Suprapubic skin (tissue), 4 donors: ENCODE measurements around the gene FOXO3.

Experiments used
- POLR2A ChIP-seq, 2 donors: fragments of 450-650 bp; IDR thresholded peaks; one replicate each; pipeline ENCODE4 v1.6.1; 2017; ENCODE audit warnings: antibody characterized with exemption in 2 of 2, mild to moderate bottlenecking in 2 of 2, moderate library complexity in 2 of 2
- POLR2AphosphoS5 ChIP-seq, 3 donors: sonication (generic); formaldehyde crosslinking; IDR thresholded peaks; one replicate each; pipeline ENCODE4 v1.6.1; 2017; ENCODE audit warnings: antibody characterized with exemption in 3 of 3
- TF ChIP-seq, protein P1 (sequence below), 2 donors: fragments of 200-600 bp in 1 of 2; fragments of 450-650 bp in 1 of 2; sonication (generic) in 1 of 2; IDR thresholded peaks; one replicate each; pipeline ENCODE4 v1.5.1; 2016 to 2019; ENCODE audit warnings: antibody characterized with exemption in 2 of 2, mild to moderate bottlenecking in 1 of 2, moderate library complexity in 1 of 2

GRCh38 chr6:108693430-108694154 is 132.9 kb downstream of the FOXO3 start:
- TF ChIP-seq POLR2A (IDR thresholded peaks at IDR 0.05): no peak
- TF ChIP-seq, protein P1, sequence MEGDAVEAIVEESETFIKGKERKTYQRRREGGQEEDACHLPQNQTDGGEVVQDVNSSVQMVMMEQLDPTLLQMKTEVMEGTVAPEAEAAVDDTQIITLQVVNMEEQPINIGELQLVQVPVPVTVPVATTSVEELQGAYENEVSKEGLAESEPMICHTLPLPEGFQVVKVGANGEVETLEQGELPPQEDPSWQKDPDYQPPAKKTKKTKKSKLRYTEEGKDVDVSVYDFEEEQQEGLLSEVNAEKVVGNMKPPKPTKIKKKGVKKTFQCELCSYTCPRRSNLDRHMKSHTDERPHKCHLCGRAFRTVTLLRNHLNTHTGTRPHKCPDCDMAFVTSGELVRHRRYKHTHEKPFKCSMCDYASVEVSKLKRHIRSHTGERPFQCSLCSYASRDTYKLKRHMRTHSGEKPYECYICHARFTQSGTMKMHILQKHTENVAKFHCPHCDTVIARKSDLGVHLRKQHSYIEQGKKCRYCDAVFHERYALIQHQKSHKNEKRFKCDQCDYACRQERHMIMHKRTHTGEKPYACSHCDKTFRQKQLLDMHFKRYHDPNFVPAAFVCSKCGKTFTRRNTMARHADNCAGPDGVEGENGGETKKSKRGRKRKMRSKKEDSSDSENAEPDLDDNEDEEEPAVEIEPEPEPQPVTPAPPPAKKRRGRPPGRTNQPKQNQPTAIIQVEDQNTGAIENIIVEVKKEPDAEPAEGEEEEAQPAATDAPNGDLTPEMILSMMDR (IDR thresholded peaks at IDR 0.05): no peak
- no peak for TF ChIP-seq POLR2AphosphoS5 (IDR thresholded peaks at IDR 0.05)
